Endothelial cell (in vitro differentiated cells): ENCODE data around the gene MFAP5. TPM values are rescaled to one million over a fixed set of nuclear protein-coding genes. Genes with fewer than 3 reads are reported as not detected.

ENCODE experiments used
- DNase-seq: peaks from one replicate; pipeline ENCODE4 v3.0.0; 2021; ENCODE audit warnings: low spot score
- H3K27ac Mint-ChIP-seq: one replicate; pipeline ENCODE4 v1.8.0; 2021; ENCODE audit warnings: mixed read lengths, inconsistent platforms; ENCODE audit not compliant: unreplicated experiment
- H3K27me3 Mint-ChIP-seq: one replicate; pipeline ENCODE4 v1.8.0; 2021; ENCODE audit warnings: mild to moderate bottlenecking, moderate library complexity, mixed read lengths, inconsistent platforms; ENCODE audit not compliant: unreplicated experiment
- H3K36me3 Mint-ChIP-seq: one replicate; pipeline ENCODE4 v1.8.0; 2021; ENCODE audit warnings: mild to moderate bottlenecking, low read depth, mixed read lengths, inconsistent platforms; ENCODE audit not compliant: unreplicated experiment
- H3K4me1 Mint-ChIP-seq: one replicate; pipeline ENCODE4 v1.8.0; 2021; ENCODE audit warnings: mild to moderate bottlenecking, mixed read lengths, inconsistent platforms; ENCODE audit not compliant: unreplicated experiment
- H3K4me3 Mint-ChIP-seq: one replicate; pipeline ENCODE4 v1.8.0; 2021; ENCODE audit warnings: mild to moderate bottlenecking, mixed read lengths, inconsistent platforms; ENCODE audit not compliant: unreplicated experiment
- H3K9me3 Mint-ChIP-seq: one replicate; pipeline ENCODE4 v1.8.0; 2021; ENCODE audit warnings: mixed read lengths, inconsistent platforms; ENCODE audit not compliant: unreplicated experiment
- CTCF ChIP-seq: fragments of 200-600 bp; sonication (generic); IDR thresholded peaks from one replicate; pipeline ENCODE4 v1.5.0; 2021; ENCODE audit warnings: antibody characterized with exemption; ENCODE audit not compliant: unreplicated experiment
- total RNA-seq: library from RNA; stranded (reverse); fragmentation: NEBNext Ultra II Directional; extraction: Animal tissue kit (Norgen Biotek cat#: 25700); gene quantifications from one replicate; pipeline ENCODE4 v1.2.1, GENCODE V29; 2021; ENCODE audit not compliant: unreplicated experiment

Gene MFAP5
- total RNA-seq, 1 donor from 2014 or later = 0.31 TPM

GRCh38 chr12:8642775-8643174 lies 19.9 kb downstream of the MFAP5 start:
- TF ChIP-seq CTCF = no peak

DNA sequence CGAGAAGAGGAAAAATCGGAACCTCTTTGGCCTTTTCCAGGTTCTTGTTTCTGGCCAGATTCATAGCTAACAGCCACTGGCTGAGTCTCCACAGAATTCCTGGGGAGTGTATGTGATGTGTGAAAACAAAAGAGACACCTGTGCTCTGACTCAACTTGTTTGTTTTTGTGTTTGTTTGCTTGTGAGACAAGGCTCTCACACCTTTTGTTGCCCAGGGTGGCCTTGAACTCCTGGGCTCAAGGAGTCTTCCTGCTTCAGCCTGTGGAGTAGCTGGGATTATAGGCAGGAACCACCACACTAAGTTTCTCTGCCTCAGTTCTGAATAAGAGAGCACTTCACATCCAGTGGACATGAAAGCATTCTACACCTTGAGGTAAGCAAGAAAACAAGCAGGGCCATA lies 22.7 kb downstream of the MFAP5 start:
- Mint-ChIP-seq H3K4me3 (no peak overlapping the region), H3K9me3 (no peaks in the 10 kb centered on the region), H3K4me1 (peaks cover 19% of the 10 kb centered on the region), H3K36me3 (no peaks in the 10 kb centered on the region), H3K27ac (no peak overlapping the region), H3K27me3 (peaks cover 1% of the 10 kb centered on the region)
- DNase-seq = no peak
- no peak for TF ChIP-seq CTCF

More at GRCh38 chr12:8642775-8643174, 19.9 kb downstream of the MFAP5 start:
- no peak for DNase-seq
- peaks cover 7% of the 10 kb centered on the region for H3K4me1 Mint-ChIP-seq
- no peaks in the 10 kb centered on the region for H3K36me3 Mint-ChIP-seq
- H3K4me3 Mint-ChIP-seq = no peak overlapping the region
- H3K27ac Mint-ChIP-seq = no peak overlapping the region
- H3K27me3 Mint-ChIP-seq = peaks cover 1% of the 10 kb centered on the region
- no peaks in the 10 kb centered on the region for H3K9me3 Mint-ChIP-seq

DNA sequence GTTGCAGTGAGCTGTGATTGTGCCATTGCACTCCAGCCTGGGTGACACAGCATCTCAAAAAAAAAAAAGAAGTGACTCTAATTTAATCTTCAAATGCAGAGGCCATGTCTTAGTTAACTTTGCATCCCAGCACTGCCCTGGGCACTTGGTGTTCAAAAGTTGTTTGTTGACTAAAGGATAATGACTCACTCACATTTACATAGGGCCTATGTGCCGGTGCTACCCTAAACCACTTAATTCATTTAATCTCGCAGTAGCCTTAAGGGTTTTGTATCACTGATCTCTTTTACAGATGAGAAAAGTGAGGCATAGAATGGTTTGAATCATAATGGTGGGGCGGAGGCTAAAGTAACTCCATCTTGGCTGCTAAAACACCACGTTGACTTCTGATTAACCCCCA lies 23.7 kb downstream of the MFAP5 start:
- Mint-ChIP-seq H3K27me3 (peaks cover 1% of the 10 kb centered on the region), H3K36me3 (no peaks in the 10 kb centered on the region), H3K27ac (no peak overlapping the region), H3K4me1 (peaks cover 12% of the 10 kb centered on the region), H3K9me3 (no peaks in the 10 kb centered on the region), H3K4me3 (no peak overlapping the region)
- TF ChIP-seq CTCF = no peak
- DNase-seq = no peak

GRCh38 chr12:8637666-8638065 lies 25.0 kb downstream of the MFAP5 start:
- Mint-ChIP-seq H3K4me3 (no peak overlapping the region), H3K4me1 (peaks cover 12% of the 10 kb centered on the region), H3K9me3 (no peaks in the 10 kb centered on the region), H3K27me3 (peaks cover 1% of the 10 kb centered on the region), H3K36me3 (no peaks in the 10 kb centered on the region), H3K27ac (no peak overlapping the region)
- no peak for DNase-seq
- no peak for TF ChIP-seq CTCF

DNA sequence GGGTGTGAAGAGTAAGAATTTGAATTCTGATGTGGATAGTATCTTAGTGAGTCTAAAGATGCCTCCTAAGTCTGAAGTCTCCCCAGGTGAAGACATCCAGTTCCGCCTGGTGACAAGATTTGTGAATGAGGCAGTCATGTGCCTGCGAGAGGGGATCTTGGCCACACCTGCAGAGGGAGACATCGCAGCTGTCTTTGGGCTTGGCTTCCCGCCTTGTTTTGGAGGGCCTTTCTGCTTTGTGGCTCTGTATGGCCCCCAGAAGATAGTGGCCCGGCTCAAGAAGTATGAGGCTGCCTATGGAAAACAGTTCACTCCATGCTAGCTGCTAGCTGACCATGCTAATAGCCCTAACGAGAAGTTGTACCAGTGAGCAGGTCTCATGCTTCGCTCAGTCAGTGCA lies 25.4 kb downstream of the MFAP5 start:
- no peak for TF ChIP-seq CTCF
- Mint-ChIP-seq H3K4me3 (no peak overlapping the region), H3K9me3 (no peaks in the 10 kb centered on the region), H3K4me1 (peaks cover 12% of the 10 kb centered on the region), H3K27ac (no peak overlapping the region), H3K36me3 (no peaks in the 10 kb centered on the region), H3K27me3 (peaks cover 1% of the 10 kb centered on the region)
- DNase-seq = no peak
